Measurements from ENCODE around the gene CALR3.
"Not testable (repeated sequence)": the region's sequence is repeated elsewhere in the genome, so short reads cannot be mapped to it uniquely, and the experiment has no call there.

- TF ChIP-seq, protein P1, sequence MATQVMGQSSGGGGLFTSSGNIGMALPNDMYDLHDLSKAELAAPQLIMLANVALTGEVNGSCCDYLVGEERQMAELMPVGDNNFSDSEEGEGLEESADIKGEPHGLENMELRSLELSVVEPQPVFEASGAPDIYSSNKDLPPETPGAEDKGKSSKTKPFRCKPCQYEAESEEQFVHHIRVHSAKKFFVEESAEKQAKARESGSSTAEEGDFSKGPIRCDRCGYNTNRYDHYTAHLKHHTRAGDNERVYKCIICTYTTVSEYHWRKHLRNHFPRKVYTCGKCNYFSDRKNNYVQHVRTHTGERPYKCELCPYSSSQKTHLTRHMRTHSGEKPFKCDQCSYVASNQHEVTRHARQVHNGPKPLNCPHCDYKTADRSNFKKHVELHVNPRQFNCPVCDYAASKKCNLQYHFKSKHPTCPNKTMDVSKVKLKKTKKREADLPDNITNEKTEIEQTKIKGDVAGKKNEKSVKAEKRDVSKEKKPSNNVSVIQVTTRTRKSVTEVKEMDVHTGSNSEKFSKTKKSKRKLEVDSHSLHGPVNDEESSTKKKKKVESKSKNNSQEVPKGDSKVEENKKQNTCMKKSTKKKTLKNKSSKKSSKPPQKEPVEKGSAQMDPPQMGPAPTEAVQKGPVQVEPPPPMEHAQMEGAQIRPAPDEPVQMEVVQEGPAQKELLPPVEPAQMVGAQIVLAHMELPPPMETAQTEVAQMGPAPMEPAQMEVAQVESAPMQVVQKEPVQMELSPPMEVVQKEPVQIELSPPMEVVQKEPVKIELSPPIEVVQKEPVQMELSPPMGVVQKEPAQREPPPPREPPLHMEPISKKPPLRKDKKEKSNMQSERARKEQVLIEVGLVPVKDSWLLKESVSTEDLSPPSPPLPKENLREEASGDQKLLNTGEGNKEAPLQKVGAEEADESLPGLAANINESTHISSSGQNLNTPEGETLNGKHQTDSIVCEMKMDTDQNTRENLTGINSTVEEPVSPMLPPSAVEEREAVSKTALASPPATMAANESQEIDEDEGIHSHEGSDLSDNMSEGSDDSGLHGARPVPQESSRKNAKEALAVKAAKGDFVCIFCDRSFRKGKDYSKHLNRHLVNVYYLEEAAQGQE (IDR thresholded peaks at IDR 0.05; ENCODE audit: insufficient read depth in 1 of 2, low read depth in 2 of 2, low read length in 1 of 2) = not testable (repeated sequence)
- TF ChIP-seq, protein P2, sequence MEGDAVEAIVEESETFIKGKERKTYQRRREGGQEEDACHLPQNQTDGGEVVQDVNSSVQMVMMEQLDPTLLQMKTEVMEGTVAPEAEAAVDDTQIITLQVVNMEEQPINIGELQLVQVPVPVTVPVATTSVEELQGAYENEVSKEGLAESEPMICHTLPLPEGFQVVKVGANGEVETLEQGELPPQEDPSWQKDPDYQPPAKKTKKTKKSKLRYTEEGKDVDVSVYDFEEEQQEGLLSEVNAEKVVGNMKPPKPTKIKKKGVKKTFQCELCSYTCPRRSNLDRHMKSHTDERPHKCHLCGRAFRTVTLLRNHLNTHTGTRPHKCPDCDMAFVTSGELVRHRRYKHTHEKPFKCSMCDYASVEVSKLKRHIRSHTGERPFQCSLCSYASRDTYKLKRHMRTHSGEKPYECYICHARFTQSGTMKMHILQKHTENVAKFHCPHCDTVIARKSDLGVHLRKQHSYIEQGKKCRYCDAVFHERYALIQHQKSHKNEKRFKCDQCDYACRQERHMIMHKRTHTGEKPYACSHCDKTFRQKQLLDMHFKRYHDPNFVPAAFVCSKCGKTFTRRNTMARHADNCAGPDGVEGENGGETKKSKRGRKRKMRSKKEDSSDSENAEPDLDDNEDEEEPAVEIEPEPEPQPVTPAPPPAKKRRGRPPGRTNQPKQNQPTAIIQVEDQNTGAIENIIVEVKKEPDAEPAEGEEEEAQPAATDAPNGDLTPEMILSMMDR (IDR thresholded peaks at IDR 0.05) = not testable (repeated sequence)
- TF ChIP-seq SIN3A (IDR thresholded peaks at IDR 0.05; ENCODE audit: borderline replicate concordance, insufficient read depth, low read depth, low read length); POLR2AphosphoS5 (IDR thresholded peaks at IDR 0.05; ENCODE audit: low read depth, low read length): not testable (repeated sequence)
Measured at GRCh38 chr19:16512611-16513010, 16.6 kb upstream of the CALR3 start.

Data from Panc1 (cell line).